Mucosa of descending colon (tissue), 3 donors: ENCODE measurements around the gene SPDYE4. TPM values are rescaled to one million over a fixed set of nuclear protein-coding genes. Genes with fewer than 3 reads are reported as not detected.

Experiments
- ATAC-seq: fragments of 200-7000 bp; cut with Tn5 transposase; one replicate; pipeline ENCODE4 v1.9.1; 2020; ENCODE audit warnings: mild to moderate bottlenecking, moderate library complexity
- DNase-seq, 3 donors: peaks; one replicate each; pipeline ENCODE4 v3.0.0-alpha.2; 2020
- H3K36me3 ChIP-seq: fragments of 200-600 bp; one replicate; pipeline ENCODE4 v1.8.0; 2021; ENCODE audit warnings: low read depth, mild to moderate bottlenecking
- H3K4me1 ChIP-seq: fragments of 200-600 bp; one replicate; pipeline ENCODE4 v1.8.0; 2021; ENCODE audit warnings: low read depth, mild to moderate bottlenecking
- H3K4me3 ChIP-seq: fragments of 200-600 bp; one replicate; pipeline ENCODE4 v1.8.0; 2021; ENCODE audit warnings: mild to moderate bottlenecking
- H3K9me3 ChIP-seq: fragments of 200-600 bp; one replicate; pipeline ENCODE4 v1.8.0; 2021; ENCODE audit warnings: mild to moderate bottlenecking
- intact Hi-C, 2 donors: fragments of 100-400 bp; cut with DNase I in 1 of 2; cut with micrococcal nuclease in 1 of 2; formaldehyde crosslinking; loops; one replicate each; pipeline versions ENCODE4 v1.11.0 to v1.11.1; 2022; cut with DNase I, micrococcal nuclease
- total RNA-seq, 3 donors: library from RNA; stranded (reverse); fragmentation: NEBNext Ultra II Directional in 2 of 3; extraction: Animal tissue kit (Norgen Biotek cat#: 25700) in 2 of 3; gene quantifications; one replicate each; pipeline versions ENCODE4 v1.2.1 to v1.2.4, GENCODE V29; 2021 to 2023
- TF ChIP-seq, protein P1 (sequence below): fragments of 200-600 bp; IDR thresholded peaks from one replicate; pipeline ENCODE4 v1.8.0; 2022; ENCODE audit warnings: antibody characterized with exemption, mild to moderate bottlenecking
- donor health status: DM: no; HTN: no; CAD: no; lungs with moderate emphysema.
- donor health status: DM: no; HTN: no; CAD: no.
- donor health status: DM: no; HTN: yes; CAD: no.

SPDYE4 gene
- total RNA-seq, 3 donors from 2014 or later: not detected

DNA sequence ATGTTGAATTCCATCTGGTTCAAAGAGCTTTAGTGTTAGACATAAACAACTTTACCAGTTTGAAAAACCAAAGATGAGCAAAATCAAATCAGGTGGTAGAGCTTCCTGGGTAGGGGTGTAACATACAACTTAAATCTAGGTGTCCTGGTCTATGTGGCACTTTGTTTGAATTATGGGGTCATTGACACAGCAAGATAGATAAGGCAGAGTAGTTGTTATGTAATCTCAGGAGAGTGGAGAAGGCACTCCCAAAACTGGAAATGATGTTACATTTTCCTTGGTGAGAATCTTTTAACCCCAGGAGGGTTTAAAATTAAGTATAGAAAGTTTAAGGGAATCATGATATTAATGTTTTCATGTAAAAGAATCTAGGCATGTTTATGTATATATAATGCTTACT, 45.6 kb downstream of the SPDYE4 start:
- H3K4me3 ChIP-seq: no peak overlapping the region
- no peaks in the 10 kb centered on the region for H3K36me3 ChIP-seq
- intact Hi-C loops: no loop called here
- H3K9me3 ChIP-seq: no peaks in the 10 kb centered on the region
- TF ChIP-seq, protein P1, sequence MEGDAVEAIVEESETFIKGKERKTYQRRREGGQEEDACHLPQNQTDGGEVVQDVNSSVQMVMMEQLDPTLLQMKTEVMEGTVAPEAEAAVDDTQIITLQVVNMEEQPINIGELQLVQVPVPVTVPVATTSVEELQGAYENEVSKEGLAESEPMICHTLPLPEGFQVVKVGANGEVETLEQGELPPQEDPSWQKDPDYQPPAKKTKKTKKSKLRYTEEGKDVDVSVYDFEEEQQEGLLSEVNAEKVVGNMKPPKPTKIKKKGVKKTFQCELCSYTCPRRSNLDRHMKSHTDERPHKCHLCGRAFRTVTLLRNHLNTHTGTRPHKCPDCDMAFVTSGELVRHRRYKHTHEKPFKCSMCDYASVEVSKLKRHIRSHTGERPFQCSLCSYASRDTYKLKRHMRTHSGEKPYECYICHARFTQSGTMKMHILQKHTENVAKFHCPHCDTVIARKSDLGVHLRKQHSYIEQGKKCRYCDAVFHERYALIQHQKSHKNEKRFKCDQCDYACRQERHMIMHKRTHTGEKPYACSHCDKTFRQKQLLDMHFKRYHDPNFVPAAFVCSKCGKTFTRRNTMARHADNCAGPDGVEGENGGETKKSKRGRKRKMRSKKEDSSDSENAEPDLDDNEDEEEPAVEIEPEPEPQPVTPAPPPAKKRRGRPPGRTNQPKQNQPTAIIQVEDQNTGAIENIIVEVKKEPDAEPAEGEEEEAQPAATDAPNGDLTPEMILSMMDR: no peak
- DNase-seq (no peak), ATAC-seq (no peak)
- H3K4me1 ChIP-seq: no peaks in the 10 kb centered on the region

DNA sequence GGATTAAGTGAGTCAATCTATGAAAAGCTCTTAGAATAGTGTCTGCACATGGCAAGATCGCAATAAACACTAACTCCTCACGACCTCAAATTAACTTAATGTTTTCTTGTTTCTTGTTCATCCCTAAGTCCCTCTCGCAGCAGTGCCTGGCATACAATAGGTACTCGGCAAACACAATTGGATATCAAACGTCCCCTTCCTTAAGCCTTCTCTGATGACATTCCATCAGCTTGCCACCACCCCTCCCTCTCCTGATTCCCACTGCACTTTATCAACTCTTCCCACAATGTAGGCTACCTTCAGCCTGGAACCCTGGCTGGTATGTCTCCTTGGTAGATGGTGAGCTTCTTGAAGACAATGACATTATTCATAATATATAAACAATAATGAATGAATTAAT, 47.1 kb downstream of the SPDYE4 start:
- no peaks in the 10 kb centered on the region for H3K4me1 ChIP-seq

DNA sequence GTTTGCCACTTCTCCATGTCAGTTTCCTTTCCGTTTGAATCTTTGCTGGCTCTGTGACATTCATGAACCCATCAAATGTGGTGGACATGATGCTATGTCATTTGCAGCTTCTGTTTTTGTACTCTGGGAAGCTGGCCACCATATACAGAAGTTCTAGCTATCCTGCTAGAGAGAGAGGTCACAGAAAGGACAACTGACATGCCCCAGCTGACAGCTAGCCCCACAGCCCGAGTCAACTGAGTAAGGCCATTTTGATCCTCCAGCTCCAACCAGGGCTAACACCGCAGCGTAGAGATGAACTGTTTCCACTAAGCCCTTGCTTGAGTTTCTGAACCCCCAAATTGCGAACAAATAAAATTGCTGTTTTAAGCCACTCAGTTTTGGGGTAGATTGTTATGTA, 47.5 kb downstream of the SPDYE4 start:
- TF ChIP-seq, protein P1: no peak
- Histone ChIP-seq H3K4me1 (no peaks in the 10 kb centered on the region), H3K9me3 (no peaks in the 10 kb centered on the region), H3K4me3 (no peak overlapping the region), H3K36me3 (no peaks in the 10 kb centered on the region)
- intact Hi-C loops: no loop called here
- DNase-seq (no peak), ATAC-seq (no peak)

More for the DNA sequence above, 47.1 kb downstream of the SPDYE4 start:
- TF ChIP-seq, protein P1: no peak
- H3K9me3 ChIP-seq: no peaks in the 10 kb centered on the region
- intact Hi-C loops: no loop called here
- H3K4me3 ChIP-seq: no peak overlapping the region
- no peaks in the 10 kb centered on the region for H3K36me3 ChIP-seq
- ATAC-seq (no peak), DNase-seq (no peak)

DNA sequence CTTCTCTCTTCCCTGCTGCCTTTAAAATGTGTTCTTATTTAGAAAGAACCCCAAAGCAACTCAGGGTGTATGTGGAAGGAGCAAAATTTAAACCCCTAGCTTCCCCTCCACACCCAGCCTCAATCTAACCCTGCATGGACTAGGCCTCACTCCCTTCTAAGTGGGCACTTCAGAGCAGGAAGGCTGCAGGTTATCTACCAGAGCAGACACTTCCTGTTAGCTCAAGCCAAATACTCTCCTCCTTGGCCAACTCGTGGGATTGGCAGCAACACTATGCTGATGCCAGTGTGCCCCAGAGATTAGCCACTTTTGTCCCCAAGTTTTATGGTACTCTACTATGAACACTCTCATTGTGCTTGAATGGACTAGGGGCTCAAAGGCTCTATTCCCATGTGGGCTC, 49.3 kb downstream of the SPDYE4 start:
- Histone ChIP-seq H3K4me3 (no peak overlapping the region), H3K36me3 (no peaks in the 10 kb centered on the region), H3K9me3 (no peaks in the 10 kb centered on the region), H3K4me1 (no peaks in the 10 kb centered on the region)
- ATAC-seq (no peak), DNase-seq (no peak)
- TF ChIP-seq, protein P1: no peak
- intact Hi-C loops: no loop called here

DNA sequence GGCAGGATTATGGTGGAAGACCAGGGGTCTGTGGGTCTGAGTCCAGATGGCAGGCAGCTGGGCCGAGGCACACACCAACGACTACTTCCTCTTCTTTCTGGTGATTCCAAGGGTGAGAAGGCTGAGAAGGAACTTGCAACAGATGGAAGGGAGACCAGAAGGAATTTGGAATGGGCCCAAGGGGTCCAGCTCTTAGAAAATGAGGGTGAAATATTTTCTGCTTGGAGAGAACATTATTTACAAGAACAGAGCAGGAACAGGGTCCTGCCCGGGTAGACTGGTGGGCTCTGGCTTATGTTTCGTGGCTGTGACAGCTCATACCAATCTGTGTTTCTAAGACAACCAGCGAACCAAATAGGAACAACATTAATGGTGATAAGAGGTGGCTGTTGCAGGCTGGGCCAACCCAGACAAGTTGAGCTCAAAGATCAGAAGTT, 50.3 kb downstream of the SPDYE4 start:
- ATAC-seq (no peak), DNase-seq (no peak)
- H3K36me3 ChIP-seq: no peaks in the 10 kb centered on the region
- no peaks in the 10 kb centered on the region for H3K9me3 ChIP-seq
- intact Hi-C loops: no loop called here
- TF ChIP-seq, protein P1: no peak
- no peak overlapping the region for H3K4me3 ChIP-seq
- no peaks in the 10 kb centered on the region for H3K4me1 ChIP-seq
